GM18505 (cell line): ENCODE results near the gene DMBX1.

Source experiments
- ATAC-seq: cut with Tn5 transposase; IDR thresholded peaks from one replicate; pipeline ENCODE4 v1.9.1; 2021; ENCODE audit not compliant: unreplicated experiment
- POLR2A ChIP-seq: IDR thresholded peaks from 4 replicates; pipeline ENCODE4 v1.6.1; 2011; ENCODE audit warnings: borderline replicate concordance; ENCODE audit not compliant: insufficient read depth, insufficient read length; ENCODE audit errors: extremely low read depth

DMBX1 gene

DNA sequence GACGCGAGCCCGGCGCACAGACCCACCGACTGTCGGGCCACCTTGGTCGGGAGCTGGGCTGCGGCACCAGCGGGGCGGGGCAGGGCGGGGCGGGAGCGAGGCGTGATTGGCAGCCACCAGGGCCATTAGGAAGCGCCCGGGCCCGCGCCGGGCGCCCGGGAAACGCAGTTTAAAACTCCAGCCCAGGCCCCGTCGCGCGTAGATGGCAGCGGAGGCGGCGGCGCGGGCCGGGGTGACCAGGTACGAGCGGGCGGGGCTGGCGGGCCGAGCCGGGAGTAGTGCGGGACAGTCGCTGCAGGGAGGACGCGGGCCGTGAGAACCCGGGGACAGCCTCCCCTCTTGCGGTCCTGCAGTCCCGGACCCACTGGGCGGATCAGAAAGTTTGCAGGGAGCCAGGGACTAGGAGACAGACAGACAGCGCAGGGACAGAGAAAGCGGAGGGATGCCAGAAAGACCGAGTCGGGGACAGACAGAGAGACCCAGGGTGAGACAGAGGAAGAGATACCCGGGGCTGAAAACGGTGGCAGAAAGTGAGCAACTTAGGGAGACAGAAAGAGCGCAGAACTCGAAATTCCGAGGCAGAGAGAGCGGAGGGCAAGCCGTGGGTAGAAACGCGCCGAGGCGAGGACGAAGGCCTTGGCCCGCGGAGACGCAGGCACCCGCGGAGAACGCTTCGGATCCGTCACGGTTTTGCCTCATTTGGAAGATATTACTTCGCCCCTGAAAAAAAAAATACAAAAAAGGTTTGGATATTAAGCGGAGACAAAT, at the start of gene DMBX1:
Gene DMBX1, plus strand, starts transcription at position 199 of the 768 bp plus-strand sequence. CDS start 17,175 bp downstream, outside the sequence.
- no peak for ATAC-seq
- no peak for TF ChIP-seq POLR2A

DNA sequence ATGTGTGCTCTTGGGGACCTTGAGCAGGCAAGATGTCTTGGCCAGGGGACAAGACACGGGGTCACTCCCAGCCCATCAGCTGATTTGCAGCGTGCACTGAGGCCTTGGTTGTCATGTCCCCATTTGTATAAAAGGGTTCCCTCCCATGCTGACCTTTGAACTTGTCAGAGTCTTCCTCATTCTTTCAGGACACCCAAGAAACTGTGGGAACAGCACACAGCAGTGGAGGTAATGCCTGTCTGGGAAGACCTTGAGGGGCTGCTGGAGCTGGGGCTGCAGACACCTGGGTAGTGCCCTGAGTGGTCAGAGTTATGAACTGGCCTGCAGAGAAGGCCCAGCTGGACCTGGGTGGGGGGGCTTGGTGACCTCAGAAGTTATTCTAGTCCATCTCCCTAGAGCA, 49.2 kb upstream of the DMBX1 start:
- ATAC-seq, result no peak
- no peak for TF ChIP-seq POLR2A

DNA sequence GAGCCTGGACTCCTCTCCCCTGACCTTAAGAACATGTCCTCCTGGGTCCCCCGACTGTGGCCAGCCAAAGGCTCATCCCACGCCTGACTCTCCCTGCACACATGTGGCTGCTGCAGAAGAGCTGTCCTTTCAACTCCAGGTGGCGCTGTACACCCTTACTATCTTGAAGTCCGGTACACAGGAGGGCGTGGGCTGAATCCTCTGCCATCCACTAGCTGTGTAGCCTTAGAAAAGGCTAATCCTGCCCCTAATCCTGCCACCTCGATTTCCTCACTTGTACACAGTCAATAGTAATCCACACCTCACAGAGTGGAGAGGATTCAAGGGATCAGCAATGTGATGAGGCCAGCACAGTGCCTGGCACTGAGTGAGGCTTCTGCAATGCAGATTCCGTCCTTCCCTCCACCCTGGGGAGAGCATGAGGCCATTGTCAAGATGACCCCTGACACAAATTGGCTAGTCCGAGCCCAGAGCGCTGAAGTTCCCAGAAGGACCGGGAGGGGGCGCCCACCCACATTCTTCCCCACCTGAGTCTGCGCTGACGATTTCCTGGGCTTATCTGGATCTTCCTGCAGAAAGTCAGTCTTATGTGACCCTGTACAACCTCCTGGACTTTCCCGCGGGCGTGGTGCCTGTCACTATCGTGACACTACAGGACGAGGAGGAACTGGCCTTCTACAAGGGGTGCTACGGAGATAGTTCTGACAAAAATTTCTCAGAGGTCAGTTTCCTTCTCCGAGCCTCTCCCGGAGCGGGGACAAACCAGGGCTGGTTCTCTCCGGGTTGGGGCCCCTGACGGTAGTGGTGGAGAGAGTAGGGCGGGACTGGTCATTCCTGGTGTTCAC, 47.1 kb upstream of the DMBX1 start:
- no peak for TF ChIP-seq POLR2A
- ATAC-seq, result peak; percentile 54

DNA sequence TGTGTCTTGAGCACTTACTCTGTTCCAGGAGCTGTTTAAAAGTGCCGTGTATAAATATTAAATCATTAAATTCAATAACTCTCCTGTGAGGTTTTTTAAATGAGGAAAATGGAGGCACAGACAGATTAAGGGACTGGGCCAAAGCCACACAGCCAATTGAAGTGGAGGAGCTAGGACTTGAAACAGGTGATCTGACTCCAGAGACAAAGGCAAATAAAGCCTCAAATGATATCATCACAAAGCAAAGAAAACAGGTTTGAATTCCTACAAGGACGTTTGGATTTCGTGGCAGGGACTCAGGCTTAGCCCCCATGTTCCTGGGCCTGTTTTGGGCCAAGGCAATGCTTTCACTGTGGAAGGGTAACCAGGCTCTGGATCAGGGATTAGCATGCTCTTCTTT, 45.2 kb upstream of the DMBX1 start:
- TF ChIP-seq POLR2A, result no peak

DNA sequence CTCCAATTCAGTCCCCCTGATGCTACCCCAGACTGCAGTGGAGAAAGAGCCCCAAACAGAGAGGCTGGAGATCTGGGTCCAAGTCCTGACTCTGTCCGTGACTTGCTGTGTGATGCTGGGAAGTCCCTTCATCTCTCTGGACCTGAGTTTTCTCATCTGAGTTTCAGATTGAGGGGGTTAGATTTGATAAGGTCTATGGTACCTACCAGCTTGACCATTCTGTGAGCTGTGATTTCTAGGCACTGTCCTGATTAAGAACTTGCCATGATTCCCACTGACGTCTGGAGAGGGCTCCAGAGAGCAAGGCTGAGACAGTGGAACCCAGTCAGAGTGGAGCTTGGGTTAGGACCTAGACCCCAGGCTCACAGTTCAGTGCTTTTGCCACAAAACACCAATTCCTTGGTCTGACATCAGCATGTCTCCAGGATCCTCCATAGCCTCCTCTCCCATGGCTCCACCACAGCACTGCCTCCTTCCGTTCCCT, 43.8 kb upstream of the DMBX1 start:
- no peak for TF ChIP-seq POLR2A
- no peak for ATAC-seq

More for the DNA sequence above, 45.2 kb upstream of the DMBX1 start:
- ATAC-seq, result no peak

DNA sequence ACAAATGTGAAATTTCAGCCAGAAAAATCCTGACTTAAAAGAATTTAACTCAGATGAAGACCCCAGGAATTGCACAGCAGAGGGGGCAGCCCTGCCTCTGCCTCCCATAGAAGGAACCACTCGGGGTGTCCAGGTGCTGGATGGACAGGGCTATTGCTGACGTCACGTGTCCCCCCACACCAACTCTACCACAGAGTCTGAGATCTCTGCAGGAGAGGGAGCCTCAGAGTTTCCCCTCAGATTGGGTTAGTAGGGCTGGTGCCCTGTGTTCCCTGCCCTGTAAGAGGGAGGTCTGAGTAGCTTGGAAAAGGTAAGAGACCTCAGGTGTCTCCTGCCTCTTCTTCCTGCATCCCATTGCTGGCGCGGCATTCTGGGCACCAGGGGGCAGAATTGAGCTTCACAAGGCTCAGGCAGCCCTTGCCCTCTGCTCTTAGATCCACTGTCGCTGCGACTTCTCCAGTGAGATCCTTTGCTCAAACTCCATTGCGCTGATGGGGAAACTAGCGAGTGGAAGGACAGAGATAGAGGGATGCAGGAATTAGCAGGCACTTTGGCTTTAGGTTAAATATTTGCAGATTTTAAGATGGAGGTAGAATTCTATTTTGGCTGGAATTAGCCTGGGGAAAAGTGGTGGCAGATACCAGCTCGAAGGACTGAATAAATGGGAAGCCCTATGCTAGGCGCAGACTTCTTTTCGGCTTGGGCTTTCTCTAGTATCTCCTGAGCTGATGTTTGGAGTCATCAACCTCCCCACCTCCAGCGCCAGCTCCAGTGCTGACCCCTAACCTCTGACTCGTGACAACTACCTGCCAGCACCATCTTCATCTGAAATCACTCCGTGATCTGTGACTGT, 42.8 kb upstream of the DMBX1 start:
- TF ChIP-seq POLR2A, result no peak
- no peak for ATAC-seq

DNA sequence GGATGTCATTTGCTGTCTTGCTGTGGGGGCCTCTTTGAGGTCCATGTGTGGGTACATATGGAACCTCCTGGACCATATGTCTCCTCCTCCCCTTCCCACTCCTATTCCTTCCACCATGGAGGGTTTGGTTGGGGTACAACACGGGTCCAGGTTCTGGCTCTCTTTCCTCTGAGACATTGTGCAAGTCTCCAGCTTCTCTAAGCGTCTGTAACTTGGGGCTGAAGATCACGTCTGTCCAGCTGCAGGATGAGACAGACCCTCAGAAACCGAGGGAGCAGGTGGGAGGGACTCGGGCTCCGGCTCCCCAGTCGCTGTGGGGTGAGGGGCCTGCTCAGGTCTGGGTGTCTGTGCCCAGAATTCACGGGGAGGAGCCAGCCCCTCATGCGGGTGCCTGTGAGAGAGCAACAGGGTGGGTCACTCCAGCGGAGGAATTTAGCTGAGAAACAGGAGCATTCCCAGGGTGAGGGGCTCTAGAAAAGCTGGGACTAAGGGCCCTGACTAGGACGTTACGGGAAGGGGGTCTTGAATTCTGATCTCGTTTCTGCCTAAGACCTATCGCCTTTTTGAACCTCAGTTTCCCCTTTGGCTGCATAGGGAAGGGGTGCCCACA, 42.0 kb upstream of the DMBX1 start:
- ATAC-seq, result no peak
- TF ChIP-seq POLR2A, result no peak

DNA sequence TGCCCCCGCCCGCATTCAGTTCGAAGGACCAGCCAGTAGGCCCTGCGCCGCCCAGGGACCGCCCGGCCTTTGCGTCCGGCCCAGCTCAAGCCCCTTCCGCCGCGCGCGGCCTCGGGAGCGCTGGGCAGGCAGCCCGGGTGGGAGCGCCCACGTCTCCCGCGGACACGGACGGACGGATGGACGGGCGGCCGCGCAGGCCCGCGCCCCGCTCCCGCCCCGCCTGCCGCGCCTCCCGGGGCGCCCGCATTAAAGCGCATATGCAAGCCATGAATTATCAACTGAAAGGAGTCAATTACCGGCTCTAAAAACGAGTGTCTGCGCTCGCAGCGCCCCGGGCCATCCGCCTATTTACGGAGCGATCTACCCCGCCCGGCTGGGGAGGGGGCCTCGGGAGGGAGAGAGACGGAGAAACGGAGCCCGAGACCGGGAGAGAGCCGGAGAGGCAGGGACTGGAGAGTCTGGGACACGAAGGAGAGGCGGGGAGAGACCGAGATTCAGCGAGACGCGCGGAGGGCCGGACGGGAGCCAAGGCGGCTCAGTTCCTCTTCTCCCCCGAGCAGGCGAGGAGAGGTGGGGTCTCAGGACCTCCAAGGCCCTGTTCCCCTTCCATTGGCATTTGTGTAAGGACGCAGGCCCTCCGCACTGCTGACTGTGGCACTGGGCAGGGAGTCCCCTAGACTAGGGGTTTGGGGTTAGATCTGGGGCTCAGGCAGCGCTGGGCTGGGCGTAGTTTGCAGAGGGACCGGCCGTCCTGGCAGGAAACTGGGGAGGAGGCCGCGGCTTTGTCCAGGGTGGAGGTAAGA, 41.3 kb upstream of the DMBX1 start:
- no peak for TF ChIP-seq POLR2A
- ATAC-seq, result no peak

DNA sequence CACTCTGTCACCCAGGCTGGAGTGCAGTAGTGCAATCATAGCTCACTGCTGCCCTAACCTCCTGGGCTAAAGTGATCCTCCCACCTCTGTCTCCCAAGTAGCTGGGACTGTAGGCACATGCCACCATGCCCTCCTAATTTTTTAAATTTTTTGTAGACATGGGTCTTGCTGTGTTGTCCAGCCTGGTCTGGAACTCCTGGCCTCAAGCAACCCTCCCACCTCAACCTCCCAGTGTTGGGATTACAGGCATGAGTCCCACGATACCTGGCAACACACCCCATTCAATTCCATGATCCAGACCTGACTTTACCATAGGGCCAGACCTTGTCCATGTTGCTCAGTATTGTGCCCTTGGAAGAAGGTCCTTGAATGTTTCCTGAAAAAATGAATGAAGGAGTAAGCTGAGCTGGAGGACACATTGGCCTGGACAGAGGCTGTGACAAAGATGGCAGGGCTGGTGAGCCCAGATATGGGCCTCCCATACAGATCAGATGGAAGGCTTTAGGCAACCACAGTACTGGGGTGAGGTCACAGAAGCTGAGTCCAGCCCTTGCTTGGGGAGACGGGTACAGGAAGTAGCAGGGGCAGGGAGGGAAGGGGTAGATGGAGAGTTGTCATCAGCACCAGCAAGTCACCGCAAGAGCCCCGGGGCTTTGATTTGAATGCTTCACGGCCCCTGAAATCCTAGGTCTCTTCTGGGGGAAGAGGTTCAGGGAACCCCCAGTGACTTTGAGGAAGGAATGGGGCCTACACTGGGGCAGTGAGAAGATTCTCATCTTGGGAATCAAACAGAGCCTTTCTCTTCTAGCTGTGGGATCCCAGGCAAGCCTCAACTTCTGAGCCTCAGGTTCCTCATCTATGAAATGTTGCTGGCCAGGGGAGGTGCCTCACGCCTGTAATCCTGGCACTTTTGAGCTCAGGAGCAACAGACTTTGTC, 40.1 kb upstream of the DMBX1 start:
- no peak for ATAC-seq
- TF ChIP-seq POLR2A, result no peak

DNA sequence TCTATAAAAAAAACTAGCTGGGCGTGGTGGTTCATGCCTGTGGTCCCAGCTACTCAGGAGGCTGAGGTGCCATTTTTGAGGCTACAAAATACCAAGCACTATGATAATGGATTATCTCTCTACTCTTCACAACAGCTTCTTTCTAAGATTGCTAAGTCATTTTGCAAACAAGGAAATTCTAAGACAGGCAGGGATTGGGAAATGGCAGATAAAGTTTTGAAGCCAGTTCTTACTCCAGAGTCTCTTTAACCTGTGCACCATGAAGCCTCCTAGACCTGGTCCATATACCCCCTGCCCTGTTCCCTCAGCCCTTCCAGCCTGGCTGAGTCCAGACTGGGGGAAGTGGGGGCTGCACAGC, 39.5 kb upstream of the DMBX1 start:
- TF ChIP-seq POLR2A, result no peak
- ATAC-seq, result no peak
